Measurements from ENCODE around the gene CACNA1C.

DNA sequence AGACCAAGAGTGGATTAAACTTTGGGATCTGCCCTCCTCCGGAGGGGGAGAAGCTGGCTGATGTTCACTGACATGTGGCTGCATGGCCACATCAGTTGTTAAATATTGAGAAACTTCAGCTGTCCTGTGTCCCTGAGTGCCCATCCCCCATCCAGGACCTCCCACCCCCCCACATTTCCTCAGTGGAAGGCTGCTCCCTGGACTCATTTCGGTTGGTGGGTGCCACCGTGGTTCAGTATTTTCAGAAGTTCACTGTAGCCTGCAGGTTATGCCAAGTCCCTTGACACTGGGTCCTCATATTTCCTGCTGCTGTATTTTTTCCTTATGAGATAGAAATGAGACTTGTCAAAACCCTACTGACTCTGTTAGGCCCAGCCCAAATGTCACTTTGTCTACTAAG lies 302.4 kb downstream of the CACNA1C start:
- TF ChIP-seq, protein P1, sequence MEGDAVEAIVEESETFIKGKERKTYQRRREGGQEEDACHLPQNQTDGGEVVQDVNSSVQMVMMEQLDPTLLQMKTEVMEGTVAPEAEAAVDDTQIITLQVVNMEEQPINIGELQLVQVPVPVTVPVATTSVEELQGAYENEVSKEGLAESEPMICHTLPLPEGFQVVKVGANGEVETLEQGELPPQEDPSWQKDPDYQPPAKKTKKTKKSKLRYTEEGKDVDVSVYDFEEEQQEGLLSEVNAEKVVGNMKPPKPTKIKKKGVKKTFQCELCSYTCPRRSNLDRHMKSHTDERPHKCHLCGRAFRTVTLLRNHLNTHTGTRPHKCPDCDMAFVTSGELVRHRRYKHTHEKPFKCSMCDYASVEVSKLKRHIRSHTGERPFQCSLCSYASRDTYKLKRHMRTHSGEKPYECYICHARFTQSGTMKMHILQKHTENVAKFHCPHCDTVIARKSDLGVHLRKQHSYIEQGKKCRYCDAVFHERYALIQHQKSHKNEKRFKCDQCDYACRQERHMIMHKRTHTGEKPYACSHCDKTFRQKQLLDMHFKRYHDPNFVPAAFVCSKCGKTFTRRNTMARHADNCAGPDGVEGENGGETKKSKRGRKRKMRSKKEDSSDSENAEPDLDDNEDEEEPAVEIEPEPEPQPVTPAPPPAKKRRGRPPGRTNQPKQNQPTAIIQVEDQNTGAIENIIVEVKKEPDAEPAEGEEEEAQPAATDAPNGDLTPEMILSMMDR (IDR thresholded peaks at IDR 0.05): no peak
- TF ChIP-seq POLR2A (IDR thresholded peaks at IDR 0.05): no peak
